ENCODE measurements around the gene CDK15. TPM values are rescaled to one million over a fixed set of nuclear protein-coding genes. Genes with fewer than 3 reads are reported as not detected.

CDK15 gene
- total RNA-seq, 1 donor from 2014 or later = 0.07 TPM

GRCh38 chr2:201828220-201828619, 21.9 kb downstream of the CDK15 start:
- Mint-ChIP-seq H3K4me1 (ENCODE audit: low read depth) (no peaks in the 10 kb centered on the region), H3K9me3 (ENCODE audit: low read depth) (peaks cover 3% of the 10 kb centered on the region), H3K36me3 (ENCODE audit: insufficient read depth) (no peaks in the 10 kb centered on the region), H3K4me3 (ENCODE audit: low read depth) (no peak overlapping the region), H3K27me3 (peaks cover 3% of the 10 kb centered on the region), H3K27ac (no peak overlapping the region)
- DNase-seq (ENCODE audit: low spot score, unreplicated experiment) = no peak
- no peak for TF ChIP-seq CTCF (IDR thresholded peaks at IDR 0.05; ENCODE audit: unreplicated experiment)

GRCh38 chr2:201830666-201831065, 24.3 kb downstream of the CDK15 start:
- Mint-ChIP-seq H3K36me3 (ENCODE audit: insufficient read depth) (no peaks in the 10 kb centered on the region), H3K27me3 (peaks cover 3% of the 10 kb centered on the region), H3K27ac (no peak overlapping the region), H3K4me3 (ENCODE audit: low read depth) (no peak overlapping the region), H3K4me1 (ENCODE audit: low read depth) (no peaks in the 10 kb centered on the region), H3K9me3 (ENCODE audit: low read depth) (peaks cover 3% of the 10 kb centered on the region)
- no peak for DNase-seq (ENCODE audit: low spot score, unreplicated experiment)
- no peak for TF ChIP-seq CTCF (IDR thresholded peaks at IDR 0.05; ENCODE audit: unreplicated experiment)

- Mint-ChIP-seq H3K27ac (no peak overlapping the region), H3K9me3 (ENCODE audit: low read depth) (peaks cover 3% of the 10 kb centered on the region), H3K27me3 (peaks cover 3% of the 10 kb centered on the region), H3K4me3 (ENCODE audit: low read depth) (no peak overlapping the region), H3K36me3 (ENCODE audit: insufficient read depth) (no peaks in the 10 kb centered on the region), H3K4me1 (ENCODE audit: low read depth) (no peaks in the 10 kb centered on the region)
- no peak for DNase-seq (ENCODE audit: low spot score, unreplicated experiment)
- TF ChIP-seq CTCF (IDR thresholded peaks at IDR 0.05; ENCODE audit: unreplicated experiment) = no peak
Observed at GRCh38 chr2:201831469-201831868, 25.1 kb downstream of the CDK15 start.

GRCh38 chr2:201833781-201834180, 27.4 kb downstream of the CDK15 start:
- H3K4me3 Mint-ChIP-seq (ENCODE audit: low read depth) = no peak overlapping the region
- no peaks in the 10 kb centered on the region for H3K36me3 Mint-ChIP-seq (ENCODE audit: insufficient read depth)
- H3K4me1 Mint-ChIP-seq (ENCODE audit: low read depth) = no peaks in the 10 kb centered on the region
- H3K27ac Mint-ChIP-seq = peak overlapping the region; percentile 2
- no peak for TF ChIP-seq CTCF (IDR thresholded peaks at IDR 0.05; ENCODE audit: unreplicated experiment)
- no peaks in the 10 kb centered on the region for H3K27me3 Mint-ChIP-seq
- peaks cover 3% of the 10 kb centered on the region for H3K9me3 Mint-ChIP-seq (ENCODE audit: low read depth)
- no peak for DNase-seq (ENCODE audit: low spot score, unreplicated experiment)

- DNase-seq (ENCODE audit: low spot score, unreplicated experiment) = no peak
Observed at GRCh38 chr2:201835066-201835465, 28.7 kb downstream of the CDK15 start.

More at GRCh38 chr2:201835066-201835465, 28.7 kb downstream of the CDK15 start:
- no peak for TF ChIP-seq CTCF (IDR thresholded peaks at IDR 0.05; ENCODE audit: unreplicated experiment)
- Mint-ChIP-seq H3K27ac (no peak overlapping the region), H3K4me3 (ENCODE audit: low read depth) (no peak overlapping the region), H3K4me1 (ENCODE audit: low read depth) (no peaks in the 10 kb centered on the region), H3K27me3 (no peaks in the 10 kb centered on the region), H3K36me3 (ENCODE audit: insufficient read depth) (no peaks in the 10 kb centered on the region), H3K9me3 (ENCODE audit: low read depth) (no peaks in the 10 kb centered on the region)
